ENCODE results near the gene TRIL. TPM values are rescaled to one million over a fixed set of nuclear protein-coding genes. Genes with fewer than 3 reads are reported as not detected.

Gene TRIL, protein sequence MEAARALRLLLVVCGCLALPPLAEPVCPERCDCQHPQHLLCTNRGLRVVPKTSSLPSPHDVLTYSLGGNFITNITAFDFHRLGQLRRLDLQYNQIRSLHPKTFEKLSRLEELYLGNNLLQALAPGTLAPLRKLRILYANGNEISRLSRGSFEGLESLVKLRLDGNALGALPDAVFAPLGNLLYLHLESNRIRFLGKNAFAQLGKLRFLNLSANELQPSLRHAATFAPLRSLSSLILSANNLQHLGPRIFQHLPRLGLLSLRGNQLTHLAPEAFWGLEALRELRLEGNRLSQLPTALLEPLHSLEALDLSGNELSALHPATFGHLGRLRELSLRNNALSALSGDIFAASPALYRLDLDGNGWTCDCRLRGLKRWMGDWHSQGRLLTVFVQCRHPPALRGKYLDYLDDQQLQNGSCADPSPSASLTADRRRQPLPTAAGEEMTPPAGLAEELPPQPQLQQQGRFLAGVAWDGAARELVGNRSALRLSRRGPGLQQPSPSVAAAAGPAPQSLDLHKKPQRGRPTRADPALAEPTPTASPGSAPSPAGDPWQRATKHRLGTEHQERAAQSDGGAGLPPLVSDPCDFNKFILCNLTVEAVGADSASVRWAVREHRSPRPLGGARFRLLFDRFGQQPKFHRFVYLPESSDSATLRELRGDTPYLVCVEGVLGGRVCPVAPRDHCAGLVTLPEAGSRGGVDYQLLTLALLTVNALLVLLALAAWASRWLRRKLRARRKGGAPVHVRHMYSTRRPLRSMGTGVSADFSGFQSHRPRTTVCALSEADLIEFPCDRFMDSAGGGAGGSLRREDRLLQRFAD
- total RNA-seq = 6.5 TPM
- long read RNA-seq, full-length matches to known transcripts = 38 of 38 reads
- long read RNA-seq, partial matches to known transcripts = 0 of 38 reads
- long read RNA-seq, other reads (novel, unspliced or antisense) = 0 of 38 reads

DNA sequence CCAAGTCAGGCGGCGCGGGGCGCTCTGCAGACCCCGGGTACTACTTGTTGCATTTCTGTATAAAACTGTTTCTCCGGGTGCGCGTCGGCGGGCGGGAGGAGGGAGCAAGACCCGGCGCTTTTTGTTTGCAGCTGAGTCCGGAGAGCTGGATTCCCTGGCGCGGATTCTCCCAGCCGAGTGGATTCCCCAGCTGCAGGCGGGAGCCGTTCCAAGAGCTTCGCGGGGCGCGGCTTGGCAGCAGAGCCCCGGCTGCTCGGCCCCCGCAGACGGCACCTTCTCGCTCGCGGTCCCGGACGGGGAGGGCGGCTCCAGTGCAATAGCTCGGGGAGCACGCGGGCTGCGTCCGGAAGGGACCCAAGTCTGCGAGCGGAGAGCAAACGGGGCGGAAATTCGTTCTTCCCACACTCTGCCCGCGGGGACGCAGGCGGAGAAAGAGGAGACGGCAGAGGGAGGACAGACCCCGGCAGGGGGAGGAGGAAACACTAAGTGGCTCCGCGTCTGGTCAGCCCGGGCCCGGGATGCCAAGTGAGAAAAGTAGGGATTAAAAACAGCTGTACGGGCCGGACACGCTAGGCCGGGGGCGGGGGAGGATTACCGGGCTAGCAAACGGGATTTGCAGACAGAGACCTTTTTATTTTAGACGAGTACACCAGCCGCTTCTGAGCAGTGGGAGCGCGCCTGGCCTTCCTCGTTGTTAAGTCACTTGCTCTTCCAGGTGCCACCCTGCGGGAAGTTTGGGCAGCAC, at the start of gene TRIL:
TSS of gene TRIL (minus strand) at position 96 of the 745 bp plus-strand sequence. CDS start 284 bp downstream, outside the sequence.
- H3K27ac ChIP-seq = peak within 1 kb of the TSS; percentile 49
- intact Hi-C loops (cut with DNase I) = loop anchor here (10.0 kb wide), 1 partner anchor 146 kb away; no protein-coding TSS in a partner anchor
- H3K9me3 ChIP-seq = no peaks in the 10 kb centered on the region
- ATAC-seq (peak; percentile 42), DNase-seq (peak; percentile 87)
- peaks cover 46% of the 10 kb centered on the region for H3K4me1 ChIP-seq
- H3K4me3 ChIP-seq = peak within 1 kb of the TSS; percentile 54
- peaks cover 26% of the 10 kb centered on the region for H3K27me3 ChIP-seq
- no peak for TF ChIP-seq CTCF (IDR thresholded peaks at IDR 0.05)
- no peaks in the 10 kb centered on the region for H3K36me3 ChIP-seq

GRCh38 chr7:29007127-29007526, 49.0 kb upstream of the TRIL start:
- H3K9me3 ChIP-seq = no peaks in the 10 kb centered on the region
- no peak overlapping the region for H3K4me3 ChIP-seq
- no peaks in the 10 kb centered on the region for H3K4me1 ChIP-seq
- intact Hi-C loops (cut with DNase I) = no loop called here
- no peaks in the 10 kb centered on the region for H3K27me3 ChIP-seq
- no peak for ATAC-seq
- H3K27ac ChIP-seq = no peak overlapping the region
- DNase-seq = no peak
- H3K36me3 ChIP-seq = no peaks in the 10 kb centered on the region
- no peak for TF ChIP-seq CTCF (IDR thresholded peaks at IDR 0.05)

DNA sequence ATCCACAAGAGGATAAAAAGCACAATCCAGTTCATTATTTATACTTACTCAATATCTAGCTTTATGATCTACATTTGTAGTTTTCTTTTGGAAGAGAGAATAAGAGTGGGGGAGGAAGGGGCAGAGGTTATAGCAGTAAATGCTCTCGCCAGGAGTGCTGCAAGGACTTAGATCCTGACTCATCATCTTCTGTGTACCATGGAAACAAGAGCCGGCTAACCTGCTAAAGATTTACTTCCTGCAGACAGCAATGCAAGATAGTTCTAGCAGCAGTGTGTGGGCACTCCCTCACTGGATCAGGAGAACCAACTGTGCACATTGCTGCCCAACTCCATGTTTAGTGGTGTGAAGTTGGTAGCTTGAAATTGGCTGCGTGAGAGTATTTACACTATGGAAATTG, 47.7 kb upstream of the TRIL start:
- DNase-seq (no peak), ATAC-seq (no peak)
- Histone ChIP-seq H3K27me3 (no peaks in the 10 kb centered on the region), H3K36me3 (no peaks in the 10 kb centered on the region), H3K4me3 (no peak overlapping the region), H3K9me3 (no peaks in the 10 kb centered on the region), H3K4me1 (no peaks in the 10 kb centered on the region), H3K27ac (no peak overlapping the region)
- intact Hi-C loops (cut with DNase I) = no loop called here
- TF ChIP-seq CTCF (IDR thresholded peaks at IDR 0.05) = no peak

GRCh38 chr7:29005406-29005805, 47.3 kb upstream of the TRIL start:
- H3K4me3 ChIP-seq = no peak overlapping the region
- ATAC-seq (no peak), DNase-seq (no peak)
- H3K27ac ChIP-seq = no peak overlapping the region
- no peaks in the 10 kb centered on the region for H3K4me1 ChIP-seq
- no peaks in the 10 kb centered on the region for H3K9me3 ChIP-seq
- TF ChIP-seq CTCF (IDR thresholded peaks at IDR 0.05) = no peak
- intact Hi-C loops (cut with DNase I) = no loop called here
- no peaks in the 10 kb centered on the region for H3K27me3 ChIP-seq
- no peaks in the 10 kb centered on the region for H3K36me3 ChIP-seq

GRCh38 chr7:29003703-29004102, 45.6 kb upstream of the TRIL start:
- Histone ChIP-seq H3K4me3 (no peak overlapping the region), H3K36me3 (no peaks in the 10 kb centered on the region), H3K9me3 (no peaks in the 10 kb centered on the region), H3K27me3 (no peaks in the 10 kb centered on the region), H3K4me1 (no peaks in the 10 kb centered on the region), H3K27ac (no peak overlapping the region)
- no peak for ATAC-seq
- intact Hi-C loops (cut with DNase I) = no loop called here
- no peak for DNase-seq
- no peak for TF ChIP-seq CTCF (IDR thresholded peaks at IDR 0.05)
